ENCODE results near the gene PAXX. TPM values are rescaled to one million over a fixed set of nuclear protein-coding genes. Genes with fewer than 3 reads are reported as not detected.

PAXX gene
- total and polyA plus RNA-seq, 9 of the 15 experiments (the other 6 are each of a cell fraction or from before 2014, with no cell fraction given): 1.2 to 175 (median 38.5) TPM

DNA sequence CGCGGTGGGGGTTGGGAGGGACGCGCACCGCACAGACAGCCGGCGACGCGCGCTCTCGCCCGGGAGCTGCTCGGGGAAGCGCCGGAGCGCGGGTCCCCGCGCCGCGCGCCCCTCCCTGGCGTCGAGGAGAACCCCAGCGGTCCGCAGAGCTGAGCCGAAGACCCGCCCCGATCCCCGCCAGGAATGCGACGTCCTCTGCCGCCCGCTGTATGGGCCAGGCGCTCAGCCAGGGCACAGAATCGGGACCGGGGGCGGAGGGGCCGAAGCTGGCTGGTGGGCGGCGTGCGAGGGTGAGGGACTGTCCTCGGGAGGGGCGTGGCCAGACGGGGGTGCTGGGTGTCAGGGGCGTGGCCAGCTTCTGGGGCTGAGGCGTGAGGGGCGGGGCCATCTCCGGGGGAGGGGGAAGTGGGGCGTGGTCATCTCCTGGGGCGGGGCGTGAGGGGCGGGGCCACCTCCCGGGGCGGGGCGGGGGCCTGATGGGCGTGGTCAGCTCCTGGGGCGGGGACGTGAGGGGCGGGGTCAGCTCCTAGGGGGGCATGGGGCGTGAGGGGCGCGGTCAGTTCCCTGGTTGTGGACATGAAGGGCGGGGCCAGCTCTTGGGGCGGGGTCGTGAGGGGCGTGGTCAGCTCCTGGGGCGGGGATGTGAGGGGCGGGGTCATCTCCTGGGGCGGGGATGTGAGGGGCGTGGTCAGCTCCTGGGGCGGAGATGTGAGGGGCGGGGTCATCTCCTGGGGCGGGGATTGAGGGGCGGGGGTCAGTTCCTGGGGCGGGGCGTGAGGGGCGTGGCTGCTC lies 14.0 kb upstream of the PAXX start (continued):
- peak; percentile 10 for TF ChIP-seq U2AF1 (optimal IDR thresholded peaks at IDR 0.05; ENCODE audit: low read depth, low read length)
- TF ChIP-seq, protein P1, sequence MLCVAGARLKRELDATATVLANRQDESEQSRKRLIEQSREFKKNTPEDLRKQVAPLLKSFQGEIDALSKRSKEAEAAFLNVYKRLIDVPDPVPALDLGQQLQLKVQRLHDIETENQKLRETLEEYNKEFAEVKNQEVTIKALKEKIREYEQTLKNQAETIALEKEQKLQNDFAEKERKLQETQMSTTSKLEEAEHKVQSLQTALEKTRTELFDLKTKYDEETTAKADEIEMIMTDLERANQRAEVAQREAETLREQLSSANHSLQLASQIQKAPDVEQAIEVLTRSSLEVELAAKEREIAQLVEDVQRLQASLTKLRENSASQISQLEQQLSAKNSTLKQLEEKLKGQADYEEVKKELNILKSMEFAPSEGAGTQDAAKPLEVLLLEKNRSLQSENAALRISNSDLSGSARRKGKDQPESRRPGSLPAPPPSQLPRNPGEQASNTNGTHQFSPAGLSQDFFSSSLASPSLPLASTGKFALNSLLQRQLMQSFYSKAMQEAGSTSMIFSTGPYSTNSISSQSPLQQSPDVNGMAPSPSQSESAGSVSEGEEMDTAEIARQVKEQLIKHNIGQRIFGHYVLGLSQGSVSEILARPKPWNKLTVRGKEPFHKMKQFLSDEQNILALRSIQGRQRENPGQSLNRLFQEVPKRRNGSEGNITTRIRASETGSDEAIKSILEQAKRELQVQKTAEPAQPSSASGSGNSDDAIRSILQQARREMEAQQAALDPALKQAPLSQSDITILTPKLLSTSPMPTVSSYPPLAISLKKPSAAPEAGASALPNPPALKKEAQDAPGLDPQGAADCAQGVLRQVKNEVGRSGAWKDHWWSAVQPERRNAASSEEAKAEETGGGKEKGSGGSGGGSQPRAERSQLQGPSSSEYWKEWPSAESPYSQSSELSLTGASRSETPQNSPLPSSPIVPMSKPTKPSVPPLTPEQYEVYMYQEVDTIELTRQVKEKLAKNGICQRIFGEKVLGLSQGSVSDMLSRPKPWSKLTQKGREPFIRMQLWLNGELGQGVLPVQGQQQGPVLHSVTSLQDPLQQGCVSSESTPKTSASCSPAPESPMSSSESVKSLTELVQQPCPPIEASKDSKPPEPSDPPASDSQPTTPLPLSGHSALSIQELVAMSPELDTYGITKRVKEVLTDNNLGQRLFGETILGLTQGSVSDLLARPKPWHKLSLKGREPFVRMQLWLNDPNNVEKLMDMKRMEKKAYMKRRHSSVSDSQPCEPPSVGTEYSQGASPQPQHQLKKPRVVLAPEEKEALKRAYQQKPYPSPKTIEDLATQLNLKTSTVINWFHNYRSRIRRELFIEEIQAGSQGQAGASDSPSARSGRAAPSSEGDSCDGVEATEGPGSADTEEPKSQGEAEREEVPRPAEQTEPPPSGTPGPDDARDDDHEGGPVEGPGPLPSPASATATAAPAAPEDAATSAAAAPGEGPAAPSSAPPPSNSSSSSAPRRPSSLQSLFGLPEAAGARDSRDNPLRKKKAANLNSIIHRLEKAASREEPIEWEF (CRISPR knock-in tag; IDR thresholded peaks at IDR 0.05): no peak
- TF ChIP-seq, protein P2, sequence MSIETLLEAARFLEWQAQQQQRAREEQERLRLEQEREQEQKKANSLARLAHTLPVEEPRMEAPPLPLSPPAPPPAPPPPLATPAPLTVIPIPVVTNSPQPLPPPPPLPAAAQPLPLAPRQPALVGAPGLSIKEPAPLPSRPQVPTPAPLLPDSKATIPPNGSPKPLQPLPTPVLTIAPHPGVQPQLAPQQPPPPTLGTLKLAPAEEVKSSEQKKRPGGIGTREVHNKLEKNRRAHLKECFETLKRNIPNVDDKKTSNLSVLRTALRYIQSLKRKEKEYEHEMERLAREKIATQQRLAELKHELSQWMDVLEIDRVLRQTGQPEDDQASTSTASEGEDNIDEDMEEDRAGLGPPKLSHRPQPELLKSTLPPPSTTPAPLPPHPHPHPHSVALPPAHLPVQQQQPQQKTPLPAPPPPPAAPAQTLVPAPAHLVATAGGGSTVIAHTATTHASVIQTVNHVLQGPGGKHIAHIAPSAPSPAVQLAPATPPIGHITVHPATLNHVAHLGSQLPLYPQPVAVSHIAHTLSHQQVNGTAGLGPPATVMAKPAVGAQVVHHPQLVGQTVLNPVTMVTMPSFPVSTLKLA (conservative IDR thresholded peaks at IDR 0.05): peak in 1 of 2 experiments; percentile 46; a peak in 1 of 4 replicates
- TF ChIP-seq STAG1 (CRISPR knock-in tag; IDR thresholded peaks at IDR 0.05; ENCODE audit: borderline replicate concordance): no peak
- 0 out of 2 replicates have a peak, but pooled peaks have one; percentile 0 for TF ChIP-seq ZFX (CRISPR knock-in tag; IDR thresholded peaks at IDR 0.05)
- TF ChIP-seq ZZZ3 (IDR thresholded peaks at IDR 0.05): no peak
- TF ChIP-seq, protein P3, sequence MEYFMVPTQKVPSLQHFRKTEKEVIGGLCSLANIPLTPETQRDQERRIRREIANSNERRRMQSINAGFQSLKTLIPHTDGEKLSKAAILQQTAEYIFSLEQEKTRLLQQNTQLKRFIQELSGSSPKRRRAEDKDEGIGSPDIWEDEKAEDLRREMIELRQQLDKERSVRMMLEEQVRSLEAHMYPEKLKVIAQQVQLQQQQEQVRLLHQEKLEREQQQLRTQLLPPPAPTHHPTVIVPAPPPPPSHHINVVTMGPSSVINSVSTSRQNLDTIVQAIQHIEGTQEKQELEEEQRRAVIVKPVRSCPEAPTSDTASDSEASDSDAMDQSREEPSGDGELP (CRISPR knock-in tag; IDR thresholded peaks at IDR 0.05; ENCODE audit: borderline replicate concordance): peak; percentile 56
- TF ChIP-seq DPF2 (IDR thresholded peaks at IDR 0.05): peak; percentile 37; the same call in 1 of the 2 replicates
- peak; percentile 74 to 80 for TF ChIP-seq NRF1 (conservative IDR thresholded peaks at IDR 0.05 in 1 of 2, IDR thresholded peaks at IDR 0.05 in 1 of 2)
- peak; percentile 31; the same call in 1 of the 2 replicates for TF ChIP-seq TOE1 (IDR thresholded peaks at IDR 0.05; ENCODE audit: borderline replicate concordance)
- TF ChIP-seq TOE1 (CRISPR knock-in tag; IDR thresholded peaks at IDR 0.05; ENCODE audit: borderline replicate concordance, low read depth): no peak
- peak; percentile 46; the same call in 1 of the 2 replicates for TF ChIP-seq SUPT5H (IDR thresholded peaks at IDR 0.05)
- TF ChIP-seq NFIC (IDR thresholded peaks at IDR 0.05): peak; percentile 82
- peak; percentile 92 for TF ChIP-seq EGR1 (conservative IDR thresholded peaks at IDR 0.05)
- TF ChIP-seq RB1 (IDR thresholded peaks at IDR 0.05; ENCODE audit: low read depth): peak; percentile 64; the same call in 1 of the 2 replicates
- TF ChIP-seq ADNP (tag; IDR thresholded peaks at IDR 0.05): no peak
- TF ChIP-seq HMGN3 (IDR thresholded peaks at IDR 0.05; ENCODE audit: borderline replicate concordance, extremely low read depth, insufficient read length, low read depth, low read length): peak; percentile 63
- peak; percentile 41; the same call in 1 of the 2 replicates for TF ChIP-seq PHF8 (IDR thresholded peaks at IDR 0.05; ENCODE audit: borderline replicate concordance, low read length)

Data from K562 (cell line).